GM12873 (cell line): Measurements from ENCODE around the gene TRIM45.

Experiments
- CTCF ChIP-seq: IDR thresholded peaks from 2 replicates; pipeline ENCODE4 v1.5.1; 2012; ENCODE audit warnings: low read depth, mild to moderate bottlenecking, moderate library complexity, low read length, control low read depth; ENCODE audit not compliant: insufficient read depth; ENCODE audit errors: missing control alignments

The TRIM45 gene

DNA sequence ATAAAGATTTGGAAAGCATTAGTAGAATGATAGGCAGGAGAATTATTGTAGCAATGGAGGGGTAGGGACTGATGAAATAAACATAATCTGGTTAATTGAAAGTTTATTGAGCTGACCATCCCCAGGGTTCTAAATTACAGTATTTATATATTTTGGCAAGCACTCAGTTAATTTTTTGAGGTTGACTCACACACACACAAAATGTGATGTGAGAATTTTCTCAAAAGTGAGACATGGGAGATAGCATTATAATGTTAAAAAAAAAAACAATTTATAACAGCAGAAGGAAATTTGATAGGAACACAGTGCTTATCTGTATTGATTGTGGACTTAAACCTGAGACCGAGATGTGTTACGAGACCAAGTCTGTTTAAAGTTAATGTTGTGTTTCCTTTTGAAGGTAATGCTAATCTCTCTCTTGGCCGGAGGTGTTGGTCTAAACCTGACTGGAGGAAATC is 24.6 kb downstream of the TRIM45 start:
- TF ChIP-seq CTCF, result no peak

- no peak for TF ChIP-seq CTCF
These were observed 26.5 kb downstream of the TRIM45 start for GRCh38 chr1:117094841-117095604.

DNA sequence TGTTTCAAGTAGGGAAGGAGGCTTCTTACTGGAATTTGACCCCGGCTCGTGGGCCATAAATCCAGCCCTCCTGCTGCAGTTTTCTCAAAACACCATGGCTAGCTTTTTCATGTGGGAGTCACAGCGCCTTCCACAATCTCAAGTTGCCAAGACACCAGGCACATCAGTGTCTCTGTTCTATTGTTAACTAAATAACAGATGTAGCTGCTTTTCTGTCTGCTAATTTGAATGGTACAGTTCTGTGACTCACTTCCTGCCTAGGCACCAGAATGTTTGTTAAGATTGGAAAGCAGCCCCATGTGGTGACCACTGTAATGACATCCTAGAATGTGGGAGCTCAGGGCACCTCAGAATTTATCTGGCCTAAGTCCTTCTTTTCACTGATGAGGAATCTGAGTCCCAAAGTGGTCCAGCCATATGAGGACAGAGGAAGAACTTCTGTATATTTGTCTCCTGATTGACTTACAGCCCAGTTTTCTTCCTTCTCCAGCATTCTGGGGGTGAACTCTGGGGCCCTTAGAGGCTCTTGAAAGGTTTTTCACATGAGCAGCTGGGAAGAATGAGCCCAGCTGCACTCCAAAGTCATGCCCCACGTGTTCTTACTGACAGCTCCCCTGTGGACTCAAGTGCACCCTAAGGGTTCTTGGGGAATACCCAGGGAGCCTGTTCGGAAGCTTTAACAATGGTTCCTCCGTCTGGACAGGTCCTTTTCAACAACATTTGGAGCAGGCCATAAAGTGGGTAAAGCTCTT is 27.5 kb downstream of the TRIM45 start:
- TF ChIP-seq CTCF, result peak; percentile 55

DNA sequence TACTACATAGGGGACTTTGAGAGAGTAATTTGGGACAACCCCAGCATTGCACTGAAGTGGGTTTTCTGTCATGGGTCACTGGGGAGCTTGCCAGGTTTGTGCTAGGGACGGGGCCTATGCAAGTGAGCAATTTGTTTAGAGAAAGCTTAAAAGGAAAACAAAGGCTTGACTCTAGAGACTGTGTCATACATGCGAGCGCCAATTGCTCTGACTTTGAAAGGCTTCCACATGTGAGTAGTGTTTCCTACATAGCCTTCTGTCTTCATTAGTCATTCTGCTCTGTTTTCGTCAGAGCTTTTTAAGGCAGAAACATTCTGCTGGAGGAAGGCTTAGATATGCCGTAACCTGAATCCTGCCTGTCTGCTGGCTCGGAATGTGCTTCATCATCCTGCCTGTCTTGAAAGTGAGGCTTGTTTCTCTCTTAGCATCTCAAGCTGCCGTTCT is 28.4 kb downstream of the TRIM45 start:
- no peak for TF ChIP-seq CTCF

- TF ChIP-seq CTCF, result no peak
These were observed 29.0 kb downstream of the TRIM45 start for GRCh38 chr1:117092594-117092993.

- TF ChIP-seq CTCF, result no peak
These were observed 31.6 kb downstream of the TRIM45 start for GRCh38 chr1:117089996-117090395.

GRCh38 chr1:117087686-117088085 is 33.9 kb downstream of the TRIM45 start:
- TF ChIP-seq CTCF, result no peak
